Measurements from ENCODE around the gene LNPEP. TPM values are rescaled to one million over a fixed set of nuclear protein-coding genes. Genes with fewer than 3 reads are reported as not detected.

LNPEP gene
- total RNA-seq, 1 experiment from 2014 or later, result 18.8 TPM

GRCh38 chr5:96945144-96945897 lies 9.4 kb downstream of the LNPEP start:
- intact Hi-C loops (cut with micrococcal nuclease; ENCODE audit: unreplicated experiment), result no loop called here
- Histone ChIP-seq H3F3A (ENCODE audit: insufficient read depth, low read depth) (no peaks in the 10 kb centered on the region), H3K4me2 (no peak overlapping the region), H3K36me3 (ENCODE audit: low read depth) (no peaks in the 10 kb centered on the region), H3K27ac (no peak overlapping the region), H3K9me2 (ENCODE audit: insufficient read depth) (no peaks in the 10 kb centered on the region), H4K20me1 (ENCODE audit: insufficient read depth) (no peaks in the 10 kb centered on the region), H3K4me1 (replicated peaks; ENCODE audit: insufficient read depth) (no peaks in the 10 kb centered on the region), H3K27me3 (ENCODE audit: insufficient read depth, low read depth) (no peaks in the 10 kb centered on the region), H3K79me2 (ENCODE audit: low read depth) (peaks cover 26% of the 10 kb centered on the region), H2AFZ (no peak overlapping the region), H3K4me3 (no peak overlapping the region), H3K9me3 (ENCODE audit: insufficient read depth, low read depth) (no peaks in the 10 kb centered on the region)
- no peak for TF ChIP-seq CTCF (conservative IDR thresholded peaks at IDR 0.05)
- TF ChIP-seq EZH2 (IDR thresholded peaks at IDR 0.05; ENCODE audit: low read depth), result no peak
- POLR2A ChIA-PET (ENCODE audit: unreplicated experiment), result no interaction called here
- no peak for DNase-seq
- BruUV-seq (replicated peaks), result no TSS peak
- CTCF ChIA-PET, result interaction anchor here (0.6 kb wide), 1 partner anchor 182 kb away, joined by 6 read pairs; no protein-coding TSS in a partner anchor

GRCh38 chr5:96946381-96946780 lies 10.5 kb downstream of the LNPEP start:
- H2AFZ ChIP-seq, result no peak overlapping the region
- no peaks in the 10 kb centered on the region for H3K36me3 ChIP-seq (ENCODE audit: low read depth)
- no peaks in the 10 kb centered on the region for H3K9me2 ChIP-seq (ENCODE audit: insufficient read depth)
- no peak overlapping the region for H3K4me2 ChIP-seq
- no TSS peak for BruUV-seq (replicated peaks)
- no peak overlapping the region for H3K4me3 ChIP-seq
- H3K79me2 ChIP-seq (ENCODE audit: low read depth), result peaks cover 25% of the 10 kb centered on the region
- H3K9me3 ChIP-seq (ENCODE audit: insufficient read depth, low read depth), result no peaks in the 10 kb centered on the region
- no peaks in the 10 kb centered on the region for H3K27me3 ChIP-seq (ENCODE audit: insufficient read depth, low read depth)
- H3F3A ChIP-seq (ENCODE audit: insufficient read depth, low read depth), result no peaks in the 10 kb centered on the region
- intact Hi-C loops (cut with micrococcal nuclease; ENCODE audit: unreplicated experiment), result no loop called here
- TF ChIP-seq CTCF (conservative IDR thresholded peaks at IDR 0.05) (no peak), EZH2 (IDR thresholded peaks at IDR 0.05; ENCODE audit: low read depth) (no peak)
- no peak overlapping the region for H3K27ac ChIP-seq
- no peaks in the 10 kb centered on the region for H4K20me1 ChIP-seq (ENCODE audit: insufficient read depth)
- ChIA-PET CTCF (no interaction called here), POLR2A (ENCODE audit: unreplicated experiment) (no interaction called here)
- H3K4me1 ChIP-seq (replicated peaks; ENCODE audit: insufficient read depth), result no peaks in the 10 kb centered on the region
- no peak for DNase-seq

DNA sequence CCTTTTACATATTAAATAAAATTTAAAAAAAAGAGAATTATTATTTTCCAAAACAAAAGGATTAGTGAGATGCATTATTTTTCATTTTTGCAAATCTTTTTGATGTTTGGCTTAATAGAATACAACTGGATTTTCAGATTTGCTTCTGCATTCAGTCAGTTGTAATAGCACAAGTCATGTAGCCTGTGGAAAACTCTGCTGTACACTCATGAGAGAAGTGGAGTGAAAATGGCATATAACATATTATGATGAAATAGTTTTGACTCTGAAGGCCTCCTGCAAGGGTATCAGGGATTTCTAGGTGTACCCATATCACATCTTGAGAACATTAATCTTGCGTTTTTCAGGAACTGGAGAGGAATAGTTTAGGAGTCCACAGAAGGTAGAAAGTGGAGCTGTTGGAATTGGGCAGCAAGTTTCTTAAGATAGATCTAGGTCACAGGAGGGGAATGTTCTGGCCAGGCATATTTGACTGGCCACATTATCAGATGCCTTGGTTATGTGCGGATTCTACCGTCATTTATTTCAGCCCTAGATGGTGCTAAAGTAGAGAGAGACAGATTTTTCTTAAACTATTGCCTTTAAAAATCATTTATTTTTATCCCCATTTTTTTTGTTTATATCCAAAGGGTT lies 16.4 kb downstream of the LNPEP start:
- H3K36me3 ChIP-seq (ENCODE audit: low read depth), result no peaks in the 10 kb centered on the region
- no peaks in the 10 kb centered on the region for H3F3A ChIP-seq (ENCODE audit: insufficient read depth, low read depth)
- peaks cover 31% of the 10 kb centered on the region for H3K79me2 ChIP-seq (ENCODE audit: low read depth)
- no TSS peak for BruUV-seq (replicated peaks)
- CTCF ChIA-PET, result no interaction called here
- POLR2A ChIA-PET (ENCODE audit: unreplicated experiment), result interaction anchor here (0.5 kb wide), 1 partner anchor 38 kb away, joined by 4 read pairs; no protein-coding TSS in a partner anchor
- no peaks in the 10 kb centered on the region; the same call in 1 of the 2 replicates for H4K20me1 ChIP-seq (ENCODE audit: insufficient read depth)
- no peak overlapping the region for H3K4me2 ChIP-seq
- H2AFZ ChIP-seq, result no peak overlapping the region
- TF ChIP-seq EZH2 (IDR thresholded peaks at IDR 0.05; ENCODE audit: low read depth) (no peak), CTCF (conservative IDR thresholded peaks at IDR 0.05) (no peak)
- H3K4me3 ChIP-seq, result no peak overlapping the region
- no peak overlapping the region for H3K27ac ChIP-seq
- H3K9me3 ChIP-seq (ENCODE audit: insufficient read depth, low read depth), result no peaks in the 10 kb centered on the region; the same call in 1 of the 2 replicates
- no peaks in the 10 kb centered on the region for H3K9me2 ChIP-seq (ENCODE audit: insufficient read depth)
- no peaks in the 10 kb centered on the region for H3K4me1 ChIP-seq (replicated peaks; ENCODE audit: insufficient read depth)
- no peaks in the 10 kb centered on the region for H3K27me3 ChIP-seq (ENCODE audit: insufficient read depth, low read depth)
- DNase-seq, result no peak
- intact Hi-C loops (cut with micrococcal nuclease; ENCODE audit: unreplicated experiment), result no loop called here
